ELF-1 (cell line): ENCODE measurements around the gene ABHD4.
"Not testable (repeated sequence)": the region's sequence is repeated elsewhere in the genome, so short reads cannot be mapped to it uniquely, and the experiment has no call there.

Experiments
- DNase-seq: peaks from one replicate; pipeline ENCODE4 v3.0.0-alpha.2; 2016; ENCODE audit warnings: low read depth, low spot score

The ABHD4 gene

GRCh38 chr14:22589096-22589839 lies 8.8 kb upstream of the ABHD4 start, which contains the start of gene DAD1:
DAD1 (minus strand) TSS chr14:22589224; CDS start chr14:22589157, 67 bp downstream.
- DNase-seq: peak; percentile 99

DNA sequence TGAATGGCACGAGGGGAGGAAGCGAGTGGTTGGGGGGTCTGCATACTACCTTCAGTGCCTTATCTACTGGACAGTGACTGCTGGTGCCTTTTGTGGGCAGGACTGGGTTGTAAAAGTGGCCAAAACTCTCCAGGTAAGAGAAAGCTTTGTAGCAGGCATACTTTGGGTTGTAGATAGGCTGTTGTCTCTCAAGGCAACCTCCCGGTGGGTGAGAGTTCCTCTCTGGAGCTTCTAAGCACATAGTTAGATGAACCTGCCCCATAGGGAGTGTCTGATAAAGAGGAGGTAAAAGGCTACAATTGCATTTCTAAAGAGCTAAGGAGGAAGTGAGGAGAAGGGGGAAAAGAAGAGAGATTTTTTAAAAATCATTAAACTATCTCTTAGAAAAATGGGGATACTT lies 4.9 kb upstream of the ABHD4 start:
- DNase-seq: no peak

DNA sequence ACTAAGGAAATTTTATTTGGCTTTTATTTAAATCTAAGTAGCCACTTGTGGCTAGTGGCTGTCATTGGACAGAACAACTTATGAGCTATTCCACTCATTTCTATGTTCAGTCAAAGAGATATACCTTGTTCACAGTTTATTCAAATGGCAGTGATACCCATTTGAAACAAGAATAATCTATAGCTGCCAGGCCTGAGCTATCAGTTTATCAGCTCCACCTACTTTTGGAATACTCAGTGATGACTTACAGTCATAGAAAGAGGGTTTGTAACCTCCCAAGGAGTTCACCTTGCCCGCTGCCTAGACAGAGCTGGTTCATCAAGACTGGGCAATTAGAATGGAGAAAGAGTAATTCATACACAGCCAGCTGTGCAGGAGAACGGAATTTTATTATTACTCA lies 4.5 kb upstream of the ABHD4 start:
- DNase-seq: no peak

GRCh38 chr14:22594156-22594716 lies 3.9 kb upstream of the ABHD4 start:
- no peak for DNase-seq

- DNase-seq: no peak
Measured at GRCh38 chr14:22596354-22596879, 1.7 kb upstream of the ABHD4 start.

GRCh38 chr14:22597265-22597664 lies 835 bp upstream of the ABHD4 start:
- DNase-seq: peak; percentile 8

DNA sequence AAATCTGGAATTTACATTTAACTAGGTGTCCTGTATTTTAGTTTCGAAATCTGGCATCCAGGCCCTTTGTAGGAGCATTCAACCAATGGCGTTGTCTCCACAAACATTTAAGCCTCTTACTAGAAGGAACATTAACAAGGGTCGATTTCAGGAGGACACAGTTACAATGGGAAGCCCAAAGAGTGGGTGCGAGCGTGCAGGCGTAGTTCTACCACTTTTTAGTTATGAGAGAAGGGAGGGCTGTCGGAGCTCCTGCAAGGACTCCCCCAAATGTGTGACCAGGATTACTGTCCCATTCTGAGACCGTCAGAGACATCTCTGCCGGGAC lies 365 bp upstream of the ABHD4 start:
- DNase-seq: no peak

DNA sequence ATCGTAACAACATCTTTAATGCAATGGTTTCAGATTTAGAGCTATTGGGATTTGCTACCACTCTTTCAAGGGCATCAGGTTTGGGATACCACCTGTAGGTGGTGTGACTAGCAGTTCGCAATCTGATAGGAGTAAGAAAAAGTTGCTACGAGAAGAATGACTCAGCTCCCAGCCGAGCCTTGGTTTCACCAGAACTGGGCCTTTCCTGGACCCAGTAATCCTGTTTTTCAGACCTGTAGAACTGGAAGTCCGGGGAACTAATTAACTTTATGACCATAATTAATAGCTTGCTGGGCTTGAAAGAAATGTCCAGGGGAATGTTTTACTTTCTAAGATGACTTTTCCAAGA lies 770 bp downstream of the ABHD4 start:
- DNase-seq: peak; percentile 52

GRCh38 chr14:22599349-22599748 lies 1.2 kb downstream of the ABHD4 start:
- no peak for DNase-seq

- DNase-seq: no peak
Measured at GRCh38 chr14:22600027-22600426, 1.9 kb downstream of the ABHD4 start.

DNA sequence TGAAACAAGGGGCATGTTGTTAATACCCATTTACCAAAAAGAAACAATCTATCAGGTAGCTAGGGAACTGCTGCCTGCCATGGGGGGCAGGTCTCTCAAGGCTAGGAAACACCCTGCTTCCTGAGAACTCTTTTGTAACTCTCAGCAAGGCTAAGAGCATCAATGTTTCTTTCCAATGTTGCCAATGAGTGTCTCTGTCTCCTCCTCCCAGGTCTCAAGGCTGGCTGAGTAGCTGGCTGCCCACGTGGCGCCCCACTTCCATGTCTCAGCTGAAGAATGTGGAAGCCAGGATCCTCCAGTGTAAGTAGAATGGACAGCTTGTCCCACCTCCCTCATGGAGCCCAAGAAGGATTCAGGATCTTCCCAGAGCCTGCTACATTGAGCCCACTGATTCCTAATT lies 3.4 kb downstream of the ABHD4 start:
- no peak for DNase-seq

DNA sequence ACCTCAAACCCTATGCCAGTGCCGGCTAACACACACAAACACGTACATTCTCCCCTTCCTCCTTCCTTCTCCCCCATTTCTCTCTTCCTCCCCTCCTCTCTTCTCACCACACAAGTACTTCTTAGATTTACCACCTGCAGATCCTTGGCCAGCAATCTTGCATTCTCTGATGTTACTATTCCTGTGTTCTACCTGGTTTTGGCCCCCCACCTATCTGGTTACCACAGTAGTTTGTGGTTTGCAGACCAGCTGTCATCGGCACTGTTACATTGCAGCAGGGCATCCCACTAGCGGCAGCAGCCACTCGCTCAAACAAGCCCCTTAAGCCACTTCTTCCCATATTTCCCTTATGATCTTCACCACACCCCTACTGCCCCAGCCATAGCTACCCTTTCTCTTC lies 3.9 kb downstream of the ABHD4 start:
- DNase-seq: no peak

- no peak for DNase-seq
Measured at GRCh38 chr14:22602862-22603261, 4.8 kb downstream of the ABHD4 start.

- no peak for DNase-seq
Measured at GRCh38 chr14:22606380-22606779, 8.3 kb downstream of the ABHD4 start.

DNA sequence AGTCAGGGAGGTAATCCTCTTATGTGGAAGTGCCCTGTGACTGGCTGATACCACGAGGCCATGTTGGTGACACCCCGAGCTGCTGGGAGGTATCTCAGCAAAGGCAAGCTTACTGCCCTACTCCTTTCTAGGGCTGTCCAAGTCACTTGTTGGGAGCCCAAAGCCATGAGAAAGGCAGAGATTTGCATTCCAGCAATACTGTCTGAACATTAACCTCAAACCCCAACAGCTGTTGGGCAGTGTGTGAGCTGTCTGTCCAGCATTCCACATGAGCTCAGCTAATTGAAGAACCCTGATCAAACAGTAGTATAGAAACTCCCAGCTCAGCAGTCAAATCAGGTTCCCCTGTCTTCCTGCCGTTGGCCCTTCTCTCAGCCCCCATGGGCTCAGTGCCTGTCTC lies 9.2 kb downstream of the ABHD4 start:
- DNase-seq: no peak

DNA sequence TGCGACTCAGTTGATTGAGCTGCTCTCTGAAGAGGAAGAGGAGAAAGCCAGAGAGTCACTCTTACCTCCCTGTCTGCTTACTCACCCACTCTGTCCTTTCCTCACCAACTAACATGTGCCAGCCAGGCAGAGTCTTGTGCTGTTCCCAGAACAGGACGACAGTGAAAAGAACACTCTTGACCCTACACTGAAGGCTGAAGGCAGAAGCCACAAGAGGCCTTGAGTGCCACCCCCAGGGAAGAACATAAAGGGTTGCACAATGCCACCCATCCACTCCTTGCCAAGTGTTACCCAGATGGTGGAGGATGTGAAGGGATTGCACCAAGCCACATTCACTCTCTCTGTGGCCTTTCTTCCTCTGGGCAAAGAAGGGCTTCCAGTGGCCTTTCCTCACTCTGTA lies 12.8 kb downstream of the ABHD4 start:
- no peak for DNase-seq

DNA sequence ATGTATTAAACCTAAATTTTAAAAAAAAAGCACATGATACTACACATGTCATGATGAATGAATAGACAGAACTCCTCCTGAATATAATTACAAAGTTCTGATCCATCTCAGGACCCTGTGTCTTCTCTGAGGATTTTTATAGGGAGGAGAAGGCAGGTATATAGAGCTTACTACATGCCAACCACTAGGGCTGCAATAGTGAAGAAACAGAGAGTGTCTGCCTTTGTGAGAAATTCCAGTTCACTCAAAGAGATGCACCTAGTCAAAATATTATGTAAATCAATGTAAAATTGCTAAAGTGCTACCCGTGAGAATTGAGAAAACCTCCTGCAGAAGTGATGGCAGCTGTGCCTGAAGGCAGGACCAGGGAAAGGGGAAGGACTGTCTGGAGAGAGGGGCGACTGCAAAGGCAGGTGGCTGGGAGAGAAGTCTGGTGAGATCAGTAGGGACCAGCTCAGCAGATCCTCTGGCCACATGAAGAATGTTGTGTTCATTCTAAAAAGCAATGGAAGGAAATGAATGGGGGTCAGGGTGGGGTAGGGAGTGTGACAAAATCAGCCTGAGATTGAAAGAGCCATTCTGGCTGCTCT lies 15.1 kb downstream of the ABHD4 start:
- DNase-seq: peak; percentile 14

- DNase-seq: no peak
Measured at GRCh38 chr14:22613736-22614239, 15.7 kb downstream of the ABHD4 start.

- peak; percentile 90 for DNase-seq
Measured at GRCh38 chr14:22614240-22614799, 16.2 kb downstream of the ABHD4 start.

- not testable (repeated sequence) for DNase-seq
Measured at GRCh38 chr14:22615765-22616164, 17.7 kb downstream of the ABHD4 start.

- no peak for DNase-seq
Measured at GRCh38 chr14:22622255-22622654, 24.2 kb downstream of the ABHD4 start.

DNA sequence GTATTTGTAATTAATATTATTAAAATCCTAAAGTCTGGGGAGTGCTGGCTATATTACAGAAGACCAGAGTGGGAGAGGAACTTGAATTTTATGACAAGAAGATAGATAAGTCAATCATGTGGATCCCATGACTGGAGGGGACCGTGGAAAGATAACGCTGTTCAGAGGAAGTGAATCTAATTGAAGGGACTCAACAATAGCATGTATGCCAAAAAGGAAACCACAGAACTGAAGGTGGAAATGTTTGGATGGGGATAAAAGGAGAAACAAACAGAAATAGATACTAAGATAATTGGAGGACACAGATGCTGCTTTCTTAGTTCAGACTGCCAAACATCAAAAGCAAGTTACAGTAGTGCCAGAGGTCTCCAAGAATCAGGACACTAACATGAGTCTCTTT lies 24.9 kb downstream of the ABHD4 start:
- DNase-seq: no peak

DNA sequence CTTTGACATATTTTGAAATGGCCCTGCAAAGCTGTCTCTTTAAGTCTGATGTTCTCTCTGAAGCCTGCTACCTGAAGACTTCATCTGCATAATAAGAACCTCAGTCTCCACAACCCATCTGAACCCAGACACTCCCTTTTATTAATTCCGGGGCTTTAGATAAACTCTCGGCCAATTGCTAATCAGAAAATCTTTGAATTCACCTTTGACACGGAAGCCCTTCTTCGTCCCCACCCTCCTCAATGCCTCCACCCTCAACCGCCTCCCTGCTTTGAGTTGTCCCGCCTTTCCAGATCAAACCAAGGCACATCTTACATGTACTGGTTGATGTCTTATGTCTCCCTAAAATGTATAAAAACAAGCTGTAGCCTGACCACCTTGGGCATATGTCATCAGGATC lies 28.5 kb downstream of the ABHD4 start:
- no peak for DNase-seq
